Epithelial cell of proximal tubule (primary cell): ENCODE data around the gene RIMBP2. TPM values are rescaled to one million over a fixed set of nuclear protein-coding genes. Genes with fewer than 3 reads are reported as not detected.

Experiments used
- DNase-seq: peaks from one replicate; pipeline ENCODE4 v3.0.0-alpha.2; 2011; ENCODE audit warnings: low read depth
- H3K4me3 ChIP-seq: 2 replicates; pipeline ENCODE4 v1.5.1; 2011; ENCODE audit warnings: low read depth, mild to moderate bottlenecking, low read length
- CTCF ChIP-seq: conservative IDR thresholded peaks from 2 replicates; pipeline ENCODE4 v1.5.1; 2012; ENCODE audit warnings: low read depth, mild to moderate bottlenecking, low read length
- total RNA-seq: library from RNA; depleted of rRNA; stranded (reverse); fragments of >200 nt; gene quantifications from 2 replicates; pipeline ENCODE4 v1.2.3, GENCODE V29; 2015

Gene RIMBP2
- total RNA-seq, 1 donor from 2014 or later, result 0.98 TPM

- H3K4me3 ChIP-seq, result no peak overlapping the region
- no peak for DNase-seq
- TF ChIP-seq CTCF, result no peak
These were observed 9.1 kb downstream of the RIMBP2 start for GRCh38 chr12:130706885-130707570.

GRCh38 chr12:130706311-130706710, 9.8 kb downstream of the RIMBP2 start:
- no peak overlapping the region for H3K4me3 ChIP-seq
- DNase-seq, result no peak
- TF ChIP-seq CTCF, result no peak

GRCh38 chr12:130705178-130705822, 10.8 kb downstream of the RIMBP2 start:
- no peak for DNase-seq
- TF ChIP-seq CTCF, result no peak
- H3K4me3 ChIP-seq, result no peak overlapping the region

- no peak for DNase-seq
- no peak for TF ChIP-seq CTCF
These were observed 11.5 kb downstream of the RIMBP2 start for GRCh38 chr12:130704606-130705005.

GRCh38 chr12:130703733-130704375, 12.2 kb downstream of the RIMBP2 start:
- no peak for TF ChIP-seq CTCF
- no peak for DNase-seq
- no peak overlapping the region for H3K4me3 ChIP-seq

More at GRCh38 chr12:130704606-130705005, 11.5 kb downstream of the RIMBP2 start:
- H3K4me3 ChIP-seq, result no peak overlapping the region

- no peak overlapping the region for H3K4me3 ChIP-seq
- TF ChIP-seq CTCF, result no peak
- no peak for DNase-seq
These were observed 12.9 kb downstream of the RIMBP2 start for GRCh38 chr12:130702966-130703732.
